Neural progenitor cell (in vitro differentiated cells): ENCODE measurements around the gene ADGRG7. TPM values are rescaled to one million over a fixed set of nuclear protein-coding genes. Genes with fewer than 3 reads are reported as not detected.

Source experiments
- DNase-seq: peaks from one replicate; pipeline ENCODE4 v3.0.0-alpha.2; 2016; ENCODE audit warnings: low spot score
- H2AFZ ChIP-seq: fragments of 200-600 bp; sonication (generic); replicated peaks from 2 replicates; pipeline ENCODE4 v1.6.1; 2016; ENCODE audit warnings: antibody characterized with exemption
- H3F3A ChIP-seq: fragments of 200-600 bp; sonication (generic); 2 replicates; pipeline ENCODE4 v1.6.1; 2016; ENCODE audit warnings: antibody characterized with exemption, low read depth
- H3K27ac ChIP-seq: fragments of 200-600 bp; sonication (generic); 2 replicates; pipeline ENCODE4 v1.5.1; 2016; ENCODE audit warnings: mild to moderate bottlenecking
- H3K27me3 ChIP-seq: fragments of 200-600 bp; sonication (generic); 2 replicates; pipeline ENCODE4 v1.6.1; 2016; ENCODE audit warnings: mild to moderate bottlenecking, moderate library complexity
- H3K36me3 ChIP-seq: fragments of 200-600 bp; sonication (generic); 2 replicates; pipeline ENCODE4 v1.5.1; 2016
- H3K4me1 ChIP-seq: fragments of 200-600 bp; sonication (generic); 2 replicates; pipeline ENCODE4 v1.6.1; 2016; ENCODE audit warnings: mixed run types
- H3K4me2 ChIP-seq: fragments of 200-600 bp; sonication (generic); 2 replicates; pipeline ENCODE4 v1.6.1; 2016
- H3K4me3 ChIP-seq: fragments of 200-600 bp; sonication (generic); 2 replicates; pipeline ENCODE4 v1.5.1; 2016
- H3K79me2 ChIP-seq: fragments of 200-600 bp; sonication (generic); 2 replicates; pipeline ENCODE4 v1.6.1; 2016; ENCODE audit warnings: low read depth
- H3K9ac ChIP-seq: fragments of 200-600 bp; sonication (generic); 2 replicates; pipeline ENCODE4 v1.6.1; 2016
- H3K9me3 ChIP-seq: fragments of 200-600 bp; sonication (generic); 2 replicates; pipeline ENCODE4 v1.5.1; 2016; ENCODE audit warnings: low read depth
- H4K20me1 ChIP-seq: fragments of 200-600 bp; sonication (generic); 2 replicates; pipeline ENCODE4 v1.6.1; 2016; ENCODE audit warnings: low read depth
- H3K27ac Mint-ChIP-seq: 3 replicates; pipeline ENCODE4 v1.8.0; 2021; ENCODE audit warnings: mixed read lengths
- H3K27me3 Mint-ChIP-seq: 2 replicates; pipeline ENCODE4 v1.8.0; 2022; ENCODE audit warnings: low read depth, mild to moderate bottlenecking, inconsistent platforms, moderate library complexity, mixed read lengths; ENCODE audit not compliant: insufficient read depth
- H3K36me3 Mint-ChIP-seq: 3 replicates; pipeline ENCODE4 v1.8.0; 2021; ENCODE audit warnings: mixed read lengths
- H3K4me1 Mint-ChIP-seq: 3 replicates; pipeline ENCODE4 v1.8.0; 2021; ENCODE audit warnings: mixed read lengths
- H3K4me3 Mint-ChIP-seq: 3 replicates; pipeline ENCODE4 v1.8.0; 2021; ENCODE audit warnings: mild to moderate bottlenecking, moderate library complexity, mixed read lengths
- H3K9me3 Mint-ChIP-seq: 3 replicates; pipeline ENCODE4 v1.8.0; 2020; ENCODE audit warnings: mixed read lengths
- EZH2 ChIP-seq: fragments of 200-600 bp; sonication (generic); IDR thresholded peaks from 2 replicates; pipeline ENCODE4 v1.6.1; 2017; ENCODE audit warnings: antibody characterized with exemption, mild to moderate bottlenecking, moderate library complexity
- EZH2phosphoT487 ChIP-seq: fragments of 200-600 bp; sonication (generic); IDR thresholded peaks from 2 replicates; pipeline ENCODE4 v1.6.1; 2017; ENCODE audit warnings: antibody characterized with exemption
- total RNA-seq: library from RNA; depleted of rRNA; stranded (reverse); fragments of >200 nt; gene quantifications from 2 replicates; pipeline ENCODE4 v1.2.3, GENCODE V29; 2015; ENCODE audit warnings: low replicate concordance
- TF ChIP-seq, protein P1 (sequence below): fragments of 200-600 bp; sonication (generic); IDR thresholded peaks from 2 replicates; pipeline ENCODE4 v1.5.1; 2017; ENCODE audit warnings: antibody characterized with exemption, mild to moderate bottlenecking

Gene ADGRG7
- total RNA-seq, 1 donor from 2014 or later, result not detected

DNA sequence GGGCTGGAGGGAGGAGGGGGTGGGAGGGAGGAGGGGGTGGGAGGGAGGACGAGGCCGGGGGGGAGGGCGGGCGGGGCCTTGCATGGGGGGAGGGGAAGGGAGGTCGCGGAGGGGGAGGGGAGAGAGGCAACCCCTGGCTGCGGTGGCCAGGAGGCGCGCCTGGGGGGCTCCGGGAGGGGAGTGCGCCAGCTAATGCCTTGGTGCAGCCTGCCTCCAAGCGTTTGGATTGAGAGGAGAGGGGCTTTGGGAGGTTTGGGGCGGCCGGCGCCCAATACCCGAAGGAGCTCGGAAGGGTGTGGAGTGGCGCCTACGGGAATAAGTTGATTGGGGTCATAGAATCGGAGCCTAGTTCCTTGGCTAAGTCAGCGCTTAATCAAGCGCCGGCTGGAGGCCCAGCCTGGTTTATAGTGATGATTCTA is 100.5 kb downstream of the ADGRG7 start:
- no peak for TF ChIP-seq EZH2phosphoT487
- TF ChIP-seq, protein P1, sequence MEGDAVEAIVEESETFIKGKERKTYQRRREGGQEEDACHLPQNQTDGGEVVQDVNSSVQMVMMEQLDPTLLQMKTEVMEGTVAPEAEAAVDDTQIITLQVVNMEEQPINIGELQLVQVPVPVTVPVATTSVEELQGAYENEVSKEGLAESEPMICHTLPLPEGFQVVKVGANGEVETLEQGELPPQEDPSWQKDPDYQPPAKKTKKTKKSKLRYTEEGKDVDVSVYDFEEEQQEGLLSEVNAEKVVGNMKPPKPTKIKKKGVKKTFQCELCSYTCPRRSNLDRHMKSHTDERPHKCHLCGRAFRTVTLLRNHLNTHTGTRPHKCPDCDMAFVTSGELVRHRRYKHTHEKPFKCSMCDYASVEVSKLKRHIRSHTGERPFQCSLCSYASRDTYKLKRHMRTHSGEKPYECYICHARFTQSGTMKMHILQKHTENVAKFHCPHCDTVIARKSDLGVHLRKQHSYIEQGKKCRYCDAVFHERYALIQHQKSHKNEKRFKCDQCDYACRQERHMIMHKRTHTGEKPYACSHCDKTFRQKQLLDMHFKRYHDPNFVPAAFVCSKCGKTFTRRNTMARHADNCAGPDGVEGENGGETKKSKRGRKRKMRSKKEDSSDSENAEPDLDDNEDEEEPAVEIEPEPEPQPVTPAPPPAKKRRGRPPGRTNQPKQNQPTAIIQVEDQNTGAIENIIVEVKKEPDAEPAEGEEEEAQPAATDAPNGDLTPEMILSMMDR, result peak; percentile 20
- H3K4me1 ChIP-seq, result peaks cover 12% of the 10 kb centered on the region
- H3K27me3 ChIP-seq, result peaks cover 34% of the 10 kb centered on the region
- no peaks in the 10 kb centered on the region for H3K36me3 ChIP-seq
- H3K9me3 ChIP-seq, result no peaks in the 10 kb centered on the region
- peak overlapping the region; percentile 88 for H3K4me3 Mint-ChIP-seq
- peak overlapping the region; percentile 96 for H3K27ac ChIP-seq
- peaks cover 20% of the 10 kb centered on the region for H4K20me1 ChIP-seq
- no peaks in the 10 kb centered on the region for H3K27me3 Mint-ChIP-seq
- H3F3A ChIP-seq, result peaks cover 18% of the 10 kb centered on the region
- H3K4me1 Mint-ChIP-seq, result peaks cover 13% of the 10 kb centered on the region
- H3K79me2 ChIP-seq, result peaks cover 50% of the 10 kb centered on the region
- DNase-seq, result peak; percentile 92
- H3K4me3 ChIP-seq, result peak overlapping the region; percentile 93
- H2AFZ ChIP-seq, result peak overlapping the region; percentile 4
- H3K27ac Mint-ChIP-seq, result peak overlapping the region; percentile 81
- H3K4me2 ChIP-seq, result peak overlapping the region; percentile 98
- H3K9me3 Mint-ChIP-seq, result peaks cover 7% of the 10 kb centered on the region
- peak overlapping the region; percentile 87 for H3K9ac ChIP-seq
- H3K36me3 Mint-ChIP-seq, result peaks cover 25% of the 10 kb centered on the region

DNA sequence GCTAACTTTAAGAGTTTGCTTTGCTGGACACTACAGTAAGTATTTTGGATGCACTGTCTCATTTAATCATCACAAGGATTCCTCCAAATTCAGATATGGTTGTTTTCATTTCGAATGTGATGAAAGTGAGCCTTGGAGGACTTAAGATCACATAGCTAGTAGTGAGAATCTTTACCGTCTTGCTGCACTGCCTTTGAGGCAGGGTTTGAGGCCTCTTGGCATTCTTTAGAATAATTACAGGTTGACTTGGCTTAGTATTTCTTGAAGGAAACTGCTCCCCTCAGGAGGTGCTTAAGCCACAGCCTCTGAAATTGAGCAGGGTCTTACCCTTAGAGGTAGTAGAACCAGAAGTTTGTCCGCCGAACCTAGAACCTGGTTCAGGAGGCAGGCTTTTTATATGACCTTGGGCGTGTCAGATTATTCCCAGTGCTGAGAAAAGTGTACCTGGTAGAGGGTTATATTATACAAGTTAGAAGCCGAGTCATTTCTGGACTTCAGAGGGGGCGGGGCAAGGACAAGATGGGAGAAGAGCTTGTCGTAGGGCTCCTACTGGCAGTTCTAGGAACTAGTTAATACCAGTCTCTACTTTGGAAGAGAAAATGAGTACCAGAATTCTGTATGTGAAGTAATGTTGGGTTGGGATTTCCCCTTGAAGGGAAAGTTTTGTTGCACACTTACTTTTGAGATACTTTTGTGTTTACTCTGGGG is 101.0 kb downstream of the ADGRG7 start:
- peak; percentile 47 for DNase-seq
- H2AFZ ChIP-seq, result peak overlapping the region; percentile 4
- peaks cover 20% of the 10 kb centered on the region for H4K20me1 ChIP-seq

DNA sequence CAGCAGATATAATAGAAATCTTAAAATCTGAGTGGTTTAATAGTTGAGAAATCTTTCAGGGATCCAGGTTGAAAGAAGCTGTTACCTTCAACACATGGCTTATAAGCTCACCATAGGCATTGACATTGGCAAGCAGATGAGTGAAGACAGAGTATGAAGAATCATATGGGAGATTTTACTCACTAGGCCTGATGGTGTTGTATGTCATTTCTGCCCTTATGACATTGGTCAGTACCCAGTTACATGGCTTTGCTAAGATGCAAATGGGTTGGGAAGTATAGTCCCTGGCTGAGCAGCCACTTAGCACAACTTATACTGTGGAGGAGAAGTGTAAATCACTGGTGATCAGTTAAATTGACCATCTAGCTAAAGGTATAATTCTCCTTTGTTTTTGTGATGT is 105.8 kb downstream of the ADGRG7 start:
- Histone ChIP-seq H3K9ac (no peak overlapping the region), H4K20me1 (peaks cover 25% of the 10 kb centered on the region), H3K36me3 (no peaks in the 10 kb centered on the region), H3K27ac (no peak overlapping the region), H3K4me3 (no peak overlapping the region), H3K79me2 (peaks cover 100% of the 10 kb centered on the region), H3K9me3 (no peaks in the 10 kb centered on the region), H3K4me1 (peaks cover 34% of the 10 kb centered on the region), H3K4me2 (no peak overlapping the region), H3F3A (peaks cover 26% of the 10 kb centered on the region), H3K27me3 (no peaks in the 10 kb centered on the region), H2AFZ (no peak overlapping the region)
- H3K27ac Mint-ChIP-seq, result no peak overlapping the region
- no peak for DNase-seq
- peaks cover 18% of the 10 kb centered on the region for H3K4me1 Mint-ChIP-seq
- H3K9me3 Mint-ChIP-seq, result peaks cover 13% of the 10 kb centered on the region
- TF ChIP-seq EZH2 (no peak), EZH2phosphoT487 (no peak)
- TF ChIP-seq, protein P1, result no peak
- H3K4me3 Mint-ChIP-seq, result no peak overlapping the region
- H3K36me3 Mint-ChIP-seq, result peaks cover 59% of the 10 kb centered on the region
- no peaks in the 10 kb centered on the region for H3K27me3 Mint-ChIP-seq

More for the DNA sequence above, 101.0 kb downstream of the ADGRG7 start:
- H3K79me2 ChIP-seq, result peaks cover 55% of the 10 kb centered on the region
- Mint-ChIP-seq H3K4me1 (peaks cover 13% of the 10 kb centered on the region), H3K27ac (peak overlapping the region; percentile 81), H3K27me3 (no peaks in the 10 kb centered on the region), H3K4me3 (peak overlapping the region; percentile 88), H3K9me3 (peaks cover 7% of the 10 kb centered on the region), H3K36me3 (peaks cover 31% of the 10 kb centered on the region)
- H3F3A ChIP-seq, result peaks cover 18% of the 10 kb centered on the region
- H3K9ac ChIP-seq, result peak overlapping the region; percentile 87
- H3K36me3 ChIP-seq, result no peaks in the 10 kb centered on the region
- TF ChIP-seq, protein P1, result peak; percentile 32
- no peak for TF ChIP-seq EZH2phosphoT487
- H3K4me2 ChIP-seq, result peak overlapping the region; percentile 98
- H3K27me3 ChIP-seq, result peaks cover 28% of the 10 kb centered on the region
- peaks cover 12% of the 10 kb centered on the region for H3K4me1 ChIP-seq
- no peaks in the 10 kb centered on the region for H3K9me3 ChIP-seq
- H3K27ac ChIP-seq, result peak overlapping the region; percentile 96
- H3K4me3 ChIP-seq, result peak overlapping the region; percentile 93
